BLaER1 treated with 17β-estradiol and CSF1 and Interleukin-3, amounts not matched to agents 10 nM and 100 nM (cell line): ENCODE results near the gene UHRF1.
"Not testable (repeated sequence)": the region's sequence is repeated elsewhere in the genome, so short reads cannot be mapped to it uniquely, and the experiment has no call there.

Source experiments
- H3K27ac ChIP-seq, 11 experiments: shearing (Covaris generic); formaldehyde crosslinking; 2 replicates each; pipeline ENCODE4 v1.8.1; 2022
- H3K27me3 ChIP-seq, 11 experiments: shearing (Covaris generic); formaldehyde crosslinking; 2 replicates each; pipeline ENCODE4 v1.8.1; 2022
- H3K36me3 ChIP-seq, 11 experiments: shearing (Covaris generic); formaldehyde crosslinking; 2 replicates each; pipeline ENCODE4 v1.8.1; 2022
- H3K4me1 ChIP-seq, 10 experiments: shearing (Covaris generic); formaldehyde crosslinking; 2 replicates each; pipeline ENCODE4 v1.8.1; 2022
- H3K4me2 ChIP-seq, 11 experiments: shearing (Covaris generic); formaldehyde crosslinking; 2 replicates each; pipeline ENCODE4 v1.8.1; 2022
- H3K4me3 ChIP-seq, 10 experiments: shearing (Covaris generic); formaldehyde crosslinking; 2 replicates each; pipeline ENCODE4 v1.8.1; 2022
- H3K9ac ChIP-seq, 11 experiments: shearing (Covaris generic); formaldehyde crosslinking; 2 replicates each; pipeline ENCODE4 v1.8.1; 2022
- H3K9me3 ChIP-seq, 11 experiments: shearing (Covaris generic); formaldehyde crosslinking; replicated peaks in 1 of 11; 2 replicates each; pipeline ENCODE4 v1.8.1; 2022
- H4K20me1 ChIP-seq, 11 experiments: shearing (Covaris generic); formaldehyde crosslinking; 2 replicates each; pipeline ENCODE4 v1.8.1; 2022
- Cebpa-rat ChIP-seq, 11 experiments: shearing (Covaris generic); IDR thresholded peaks; 2 replicates each; pipeline ENCODE4 v1.8.1; 2022

UHRF1 gene

GRCh38 chr19:4871711-4872110 lies 37.6 kb upstream of the UHRF1 start:
- H3K36me3 ChIP-seq = no peaks in the 10 kb centered on the region
- peak overlapping the region in 4 of 11 experiments; percentile 38 to 78 (median 75); a peak in 6 of 22 replicates for H3K27ac ChIP-seq
- H4K20me1 ChIP-seq = peaks cover 0 to 4% (median 1%) of the 10 kb centered on the region in 11 experiments; a peak in 10 of 22 replicates
- peak overlapping the region in 1 of 11 experiments; percentile 61; a peak in 1 of 22 replicates for H3K9ac ChIP-seq
- no peak overlapping the region for H3K4me3 ChIP-seq
- no peaks in the 10 kb centered on the region for H3K27me3 ChIP-seq
- no peak for TF ChIP-seq Cebpa-rat (IDR thresholded peaks at IDR 0.05)
- H3K9me3 ChIP-seq = no peaks in the 10 kb centered on the region
- peak overlapping the region in 7 of 11 experiments; percentile 15 to 84 (median 73); a peak in 6 of 22 replicates for H3K4me2 ChIP-seq
- peaks cover 41 to 83% (median 75%) of the 10 kb centered on the region in 10 experiments for H3K4me1 ChIP-seq

- TF ChIP-seq Cebpa-rat (IDR thresholded peaks at IDR 0.05) = no peak
- H4K20me1 ChIP-seq = no peaks in the 10 kb centered on the region
- peak overlapping the region in 5 of 11 experiments; percentile 4 to 47 (median 29); a peak in 7 of 22 replicates for H3K9ac ChIP-seq
- no peak overlapping the region for H3K4me3 ChIP-seq
- H3K27me3 ChIP-seq = no peaks in the 10 kb centered on the region
- H3K4me2 ChIP-seq = peak overlapping the region in 9 of 11 experiments; percentile 42 to 65 (median 54); a peak in 11 of 22 replicates
- H3K9me3 ChIP-seq = no peaks in the 10 kb centered on the region
- H3K4me1 ChIP-seq = peaks cover 53 to 92% (median 85%) of the 10 kb centered on the region in 10 experiments
- peak overlapping the region in 6 of 11 experiments; percentile 22 to 69 (median 52); a peak in 10 of 22 replicates for H3K27ac ChIP-seq
- H3K36me3 ChIP-seq = no peaks in the 10 kb centered on the region
These were observed 35.4 kb upstream of the UHRF1 start for GRCh38 chr19:4873930-4874329.

GRCh38 chr19:4877753-4878490 lies 31.4 kb upstream of the UHRF1 start:
- Histone ChIP-seq H3K4me3 (peak overlapping the region; percentile 6 to 58 (median 42); a peak in 17 of 20 replicates), H3K4me2 (peak overlapping the region; percentile 84 to 99 (median 95)), H3K4me1 (peaks cover 34 to 93% (median 76%) of the 10 kb centered on the region in 10 experiments), H3K9ac (peak overlapping the region; percentile 75 to 96 (median 88)), H3K9me3 (no peaks in the 10 kb centered on the region), H4K20me1 (no peaks in the 10 kb centered on the region), H3K36me3 (no peaks in the 10 kb centered on the region), H3K27me3 (no peaks in the 10 kb centered on the region), H3K27ac (peak overlapping the region; percentile 65 to 100 (median 97); a peak in 21 of 22 replicates)
- no peak for TF ChIP-seq Cebpa-rat (IDR thresholded peaks at IDR 0.05)

GRCh38 chr19:4878491-4878968 lies 30.8 kb upstream of the UHRF1 start:
- Histone ChIP-seq H3K9me3 (no peaks in the 10 kb centered on the region), H3K27ac (peak overlapping the region; percentile 65 to 100 (median 97); a peak in 21 of 22 replicates), H3K27me3 (no peaks in the 10 kb centered on the region), H3K4me3 (peak overlapping the region; percentile 6 to 58 (median 42); a peak in 17 of 20 replicates), H3K4me1 (peaks cover 28 to 90% (median 70%) of the 10 kb centered on the region in 10 experiments), H3K4me2 (peak overlapping the region; percentile 84 to 99 (median 95)), H4K20me1 (no peaks in the 10 kb centered on the region), H3K36me3 (no peaks in the 10 kb centered on the region), H3K9ac (peak overlapping the region; percentile 75 to 96 (median 88))
- no peak for TF ChIP-seq Cebpa-rat (IDR thresholded peaks at IDR 0.05)

- no peaks in the 10 kb centered on the region for H3K36me3 ChIP-seq
- peak overlapping the region; percentile 84 to 99 (median 95) for H3K4me2 ChIP-seq
- H3K27me3 ChIP-seq = no peaks in the 10 kb centered on the region
- peak overlapping the region in 5 of 10 experiments; percentile 40 to 58 (median 49); a peak in 4 of 20 replicates for H3K4me3 ChIP-seq
- peaks cover 28 to 87% (median 66%) of the 10 kb centered on the region in 10 experiments for H3K4me1 ChIP-seq
- no peaks in the 10 kb centered on the region for H3K9me3 ChIP-seq
- no peak for TF ChIP-seq Cebpa-rat (IDR thresholded peaks at IDR 0.05)
- peak overlapping the region in 10 of 11 experiments; percentile 75 to 96 (median 88); a peak in 18 of 22 replicates for H3K9ac ChIP-seq
- H3K27ac ChIP-seq = peak overlapping the region in 10 of 11 experiments; percentile 79 to 100 (median 98); a peak in 20 of 22 replicates
- no peaks in the 10 kb centered on the region for H4K20me1 ChIP-seq
These were observed 30.3 kb upstream of the UHRF1 start for GRCh38 chr19:4879041-4879440.

GRCh38 chr19:4882874-4883273 lies 26.4 kb upstream of the UHRF1 start:
- peaks cover 19 to 54% (median 36%) of the 10 kb centered on the region in 10 experiments for H3K4me1 ChIP-seq
- peak overlapping the region in 2 of 11 experiments; percentile 7 to 18; a peak in 1 of 22 replicates for H3K4me2 ChIP-seq
- not testable (repeated sequence) for H3K36me3 ChIP-seq, H3K27me3 ChIP-seq, H3K4me3 ChIP-seq, H3K9me3 ChIP-seq, H4K20me1 ChIP-seq
- peak overlapping the region in 1 of 11 experiments; percentile 35; a peak in 1 of 22 replicates for H3K9ac ChIP-seq
- peak overlapping the region in 4 of 11 experiments; percentile 99 to 100 (median 100); a peak in 5 of 22 replicates for H3K27ac ChIP-seq

- H3K27ac ChIP-seq, H3K9me3 ChIP-seq, H3K27me3 ChIP-seq, H3K4me3 ChIP-seq, H4K20me1 ChIP-seq, H3K9ac ChIP-seq, H3K36me3 ChIP-seq, H3K4me2 ChIP-seq: not testable (repeated sequence)
- peaks cover 4 to 45% (median 25%) of the 10 kb centered on the region in 10 experiments; a peak in 18 of 20 replicates for H3K4me1 ChIP-seq
These were observed 24.3 kb upstream of the UHRF1 start for GRCh38 chr19:4884993-4885392.

GRCh38 chr19:4887803-4888202 lies 21.5 kb upstream of the UHRF1 start:
- peaks cover 0 to 11% (median 4%) of the 10 kb centered on the region in 11 experiments; a peak in 8 of 22 replicates for H3K36me3 ChIP-seq
- H3K4me3 ChIP-seq, H3K4me2 ChIP-seq, H3K9ac ChIP-seq, H3K9me3 ChIP-seq, H3K27ac ChIP-seq, H3K27me3 ChIP-seq, H4K20me1 ChIP-seq: not testable (repeated sequence)
- peaks cover 0 to 42% (median 23%) of the 10 kb centered on the region in 10 experiments; a peak in 13 of 20 replicates for H3K4me1 ChIP-seq
